Erythroblast (primary cell): ENCODE results near the gene SPANXN4.

Experiments
- DNase-seq, 2 experiments: peaks; one replicate each; lab custom pipeline; 2025; lab: John Stamatoyannopoulos, UW
- GATA1 ChIP-seq: IDR thresholded peaks from 2 replicates; pipeline ENCODE4 v1.6.1; 2011; ENCODE audit warnings: low read depth, mild to moderate bottlenecking, control low read depth, low read length, moderate library complexity
- POLR2A ChIP-seq: IDR thresholded peaks from 2 replicates; pipeline ENCODE4 v1.6.1; 2011; ENCODE audit warnings: mild to moderate bottlenecking, low read length

SPANXN4 gene

GRCh38 chrX:143082537-143082936 lies 56.8 kb downstream of the SPANXN4 start:
- TF ChIP-seq POLR2A (no peak), GATA1 (no peak)
- no peak for DNase-seq
